Esophagus muscularis mucosa (tissue), 4 donors: ENCODE measurements around the gene FAM237B. TPM values are rescaled to one million over a fixed set of nuclear protein-coding genes. Genes with fewer than 3 reads are reported as not detected.

Source experiments
- DNase-seq: peaks from one replicate; pipeline ENCODE4 v3.0.0-alpha.2; 2017; ENCODE audit errors: extremely low spot score
- H3K27ac ChIP-seq, 4 donors: fragments of 200-600 bp; sonication (generic); replicated peaks in 1 of 4; 1 replicate in 3 of 4; 2 replicates in 1 of 4; pipeline ENCODE4 v1.5.1; 2016 to 2019; ENCODE audit warnings: mild to moderate bottlenecking in 1 of 4
- H3K27me3 ChIP-seq, 4 donors: fragments of 200-600 bp; sonication (generic); one replicate each; pipeline versions ENCODE4 v1.5.1 to v1.6.0; 2016 to 2019
- H3K36me3 ChIP-seq, 4 donors: fragments of 200-600 bp; sonication (generic); one replicate each; pipeline ENCODE4 v1.5.1; 2016 to 2019
- H3K4me1 ChIP-seq, 4 donors: fragments of 200-600 bp; sonication (generic); one replicate each; pipeline ENCODE4 v1.5.1; 2016 to 2019
- H3K4me3 ChIP-seq, 4 donors: fragments of 200-600 bp; sonication (generic); 1 replicate in 2 of 4; 2 replicates in 2 of 4; pipeline ENCODE4 v1.5.1; 2016 to 2019; ENCODE audit warnings: mild to moderate bottlenecking in 4 of 4, moderate library complexity in 1 of 4
- H3K9me3 ChIP-seq, 4 donors: fragments of 200-600 bp; sonication (generic); 1 replicate in 3 of 4; 2 replicates in 1 of 4; pipeline ENCODE4 v1.5.1; 2016 to 2019
- CTCF ChIP-seq, 3 experiments: fragments of 200-600 bp in 2 of 3; fragments of 450-650 bp in 1 of 3; sonication (generic) in 2 of 3; IDR thresholded peaks; one replicate each; pipeline ENCODE4 v1.5.1; 2017 to 2019; ENCODE audit warnings: antibody characterized with exemption in 3 of 3, mild to moderate bottlenecking in 2 of 3, moderate library complexity in 1 of 3
- EP300 ChIP-seq: sonication (generic); formaldehyde crosslinking; IDR thresholded peaks from one replicate; pipeline ENCODE4 v1.6.1; 2017; ENCODE audit warnings: antibody characterized with exemption
- POLR2A ChIP-seq: fragments of 450-650 bp; IDR thresholded peaks from one replicate; pipeline ENCODE4 v1.6.1; 2017; ENCODE audit warnings: antibody characterized with exemption, moderate library complexity, mild to moderate bottlenecking, low read depth
- POLR2AphosphoS5 ChIP-seq, 2 donors: sonication (generic); formaldehyde crosslinking; IDR thresholded peaks; one replicate each; pipeline ENCODE4 v1.6.1; 2017; ENCODE audit warnings: antibody characterized with exemption in 2 of 2
- WGBS: methylation state at CpG from one replicate; pipeline ENCODE4 v1.1.5; 2018; 5-methylcytosine and 5-hydroxymethylcytosine counted together
- intact Hi-C: fragments of 100-400 bp; cut with DNase I; formaldehyde crosslinking; loops from one replicate; pipeline ENCODE4 v1.15.1; 2023
- total RNA-seq, 4 donors: library from RNA; depleted of rRNA; stranded (reverse); fragments of >200 nt; gene quantifications; one replicate each; pipeline versions ENCODE4 v1.1.0 to v1.2.1, GENCODE V29; 2016

The FAM237B gene
- total RNA-seq, 4 donors from 2014 or later, result not detected

GRCh38 chr7:90274161-90274560, 46.9 kb downstream of the FAM237B start:
- H3K4me3 ChIP-seq, result no peak overlapping the region
- no peaks in the 10 kb centered on the region for H3K4me1 ChIP-seq
- no peak for DNase-seq
- H3K36me3 ChIP-seq, result no peaks in the 10 kb centered on the region
- no peaks in the 10 kb centered on the region for H3K9me3 ChIP-seq
- H3K27ac ChIP-seq, result no peak overlapping the region
- no peaks in the 10 kb centered on the region for H3K27me3 ChIP-seq
- intact Hi-C loops, result no loop called here
- TF ChIP-seq CTCF (IDR thresholded peaks at IDR 0.05), result no peak
- no peak for TF ChIP-seq EP300
- no peak for TF ChIP-seq POLR2AphosphoS5 (IDR thresholded peaks at IDR 0.05)
- TF ChIP-seq POLR2A, result no peak

GRCh38 chr7:90272242-90272641, 48.9 kb downstream of the FAM237B start:
- Histone ChIP-seq H3K4me1 (no peaks in the 10 kb centered on the region), H3K36me3 (no peaks in the 10 kb centered on the region), H3K27ac (no peak overlapping the region), H3K9me3 (no peaks in the 10 kb centered on the region), H3K4me3 (no peak overlapping the region), H3K27me3 (no peaks in the 10 kb centered on the region)
- TF ChIP-seq POLR2A, result no peak
- intact Hi-C loops, result no loop called here
- no peak for DNase-seq
- WGBS, result 88% methylated on average over 2 of the region's 2 CpGs

- no peak for DNase-seq
- Histone ChIP-seq H3K27ac (no peak overlapping the region), H3K27me3 (no peaks in the 10 kb centered on the region), H3K4me3 (no peak overlapping the region), H3K4me1 (no peaks in the 10 kb centered on the region), H3K9me3 (no peaks in the 10 kb centered on the region), H3K36me3 (no peaks in the 10 kb centered on the region)
- 75% methylated on average over 2 of the region's 2 CpGs for WGBS
- TF ChIP-seq POLR2A (no peak), EP300 (no peak), POLR2AphosphoS5 (IDR thresholded peaks at IDR 0.05) (no peak), CTCF (IDR thresholded peaks at IDR 0.05) (no peak)
- intact Hi-C loops, result no loop called here
These were observed 49.4 kb downstream of the FAM237B start for GRCh38 chr7:90271753-90272152.

GRCh38 chr7:90270431-90271178, 50.5 kb downstream of the FAM237B start:
- Histone ChIP-seq H3K9me3 (no peaks in the 10 kb centered on the region), H3K27ac (no peak overlapping the region), H3K27me3 (no peaks in the 10 kb centered on the region), H3K4me1 (no peaks in the 10 kb centered on the region), H3K4me3 (no peak overlapping the region), H3K36me3 (no peaks in the 10 kb centered on the region)
- 97% methylated on average over 2 of the region's 2 CpGs for WGBS
- no peak for DNase-seq
- intact Hi-C loops, result no loop called here
- no peak for TF ChIP-seq POLR2A
- no peak for TF ChIP-seq POLR2AphosphoS5 (IDR thresholded peaks at IDR 0.05)
- TF ChIP-seq EP300, result no peak
- TF ChIP-seq CTCF (IDR thresholded peaks at IDR 0.05), result no peak

GRCh38 chr7:90269163-90269562, 51.9 kb downstream of the FAM237B start:
- TF ChIP-seq EP300 (no peak), POLR2A (no peak), POLR2AphosphoS5 (IDR thresholded peaks at IDR 0.05) (no peak), CTCF (IDR thresholded peaks at IDR 0.05) (no peak)
- intact Hi-C loops, result no loop called here
- Histone ChIP-seq H3K27me3 (no peaks in the 10 kb centered on the region), H3K36me3 (no peaks in the 10 kb centered on the region), H3K4me3 (no peak overlapping the region), H3K27ac (no peak overlapping the region), H3K4me1 (no peaks in the 10 kb centered on the region), H3K9me3 (no peaks in the 10 kb centered on the region)
- WGBS, result 87% methylated on average over 1 of the region's 1 CpG
- no peak for DNase-seq
